Measurements from ENCODE around the gene SUSD6.

Gene SUSD6

DNA sequence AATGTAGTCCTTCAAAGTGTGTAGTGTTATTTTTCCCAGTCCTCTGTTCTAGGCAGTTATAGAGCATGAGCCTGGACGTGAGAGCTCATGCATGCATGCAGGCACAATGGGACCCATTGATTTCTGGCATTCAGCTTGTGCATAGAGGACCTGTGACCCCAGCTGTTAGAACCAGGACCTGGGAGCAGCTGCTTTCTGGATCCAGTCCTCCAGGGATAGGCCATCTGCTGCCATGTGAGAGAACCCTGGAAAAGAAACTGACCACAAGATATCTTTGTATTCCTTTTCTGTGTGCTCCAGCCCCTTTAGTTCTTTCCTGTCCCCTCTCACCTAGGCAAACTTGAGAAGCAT is 76.9 kb downstream of the SUSD6 start:
- Histone ChIP-seq H3K27ac (ENCODE audit: low read length) (no peak overlapping the region), H3K4me1 (ENCODE audit: control insufficient read depth in 1 of 2, insufficient read depth in 2 of 2, low read length in 2 of 2) (peaks cover 32 to 50% of the 10 kb centered on the region in 2 donors), H3K27me3 (ENCODE audit: low read depth, low read length) (no peaks in the 10 kb centered on the region), H3K9me3 (ENCODE audit: control insufficient read depth in 1 of 2, low read length in 2 of 2) (no peaks in the 10 kb centered on the region), H3K4me3 (ENCODE audit: low read depth in 1 of 2, low read length in 2 of 2) (no peak overlapping the region), H3K36me3 (ENCODE audit: control insufficient read depth in 1 of 2, insufficient read depth in 2 of 2, low read length in 2 of 2) (peaks cover 3 to 4% of the 10 kb centered on the region in 2 donors)

DNA sequence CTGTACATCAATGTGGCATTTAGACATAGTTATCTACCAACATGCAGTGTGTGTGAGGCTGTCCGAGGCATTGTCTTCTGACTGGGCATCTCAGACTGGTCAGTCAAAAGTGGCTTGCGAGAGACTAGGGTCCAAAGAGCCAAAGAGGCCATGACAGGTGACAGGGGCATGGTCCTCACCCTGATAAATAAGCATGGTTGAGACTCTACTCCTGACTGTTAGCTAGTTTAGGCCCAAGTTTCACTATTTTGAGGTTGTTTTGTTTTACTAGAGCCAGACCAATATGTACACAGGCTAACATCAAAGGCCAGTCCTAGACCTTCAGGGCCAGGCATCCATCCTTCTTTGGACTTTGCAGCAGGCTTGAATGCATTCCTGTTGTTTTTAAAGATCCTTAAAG is 78.6 kb downstream of the SUSD6 start:
- Histone ChIP-seq H3K4me3 (ENCODE audit: low read depth in 1 of 2, low read length in 2 of 2) (no peak overlapping the region), H3K4me1 (ENCODE audit: control insufficient read depth in 1 of 2, insufficient read depth in 2 of 2, low read length in 2 of 2) (peaks cover 38 to 50% of the 10 kb centered on the region in 2 donors), H3K36me3 (ENCODE audit: control insufficient read depth in 1 of 2, insufficient read depth in 2 of 2, low read length in 2 of 2) (peaks cover 3 to 4% of the 10 kb centered on the region in 2 donors), H3K9me3 (ENCODE audit: control insufficient read depth in 1 of 2, low read length in 2 of 2) (no peaks in the 10 kb centered on the region), H3K27ac (ENCODE audit: low read length) (no peak overlapping the region), H3K27me3 (ENCODE audit: low read depth, low read length) (no peaks in the 10 kb centered on the region)

DNA sequence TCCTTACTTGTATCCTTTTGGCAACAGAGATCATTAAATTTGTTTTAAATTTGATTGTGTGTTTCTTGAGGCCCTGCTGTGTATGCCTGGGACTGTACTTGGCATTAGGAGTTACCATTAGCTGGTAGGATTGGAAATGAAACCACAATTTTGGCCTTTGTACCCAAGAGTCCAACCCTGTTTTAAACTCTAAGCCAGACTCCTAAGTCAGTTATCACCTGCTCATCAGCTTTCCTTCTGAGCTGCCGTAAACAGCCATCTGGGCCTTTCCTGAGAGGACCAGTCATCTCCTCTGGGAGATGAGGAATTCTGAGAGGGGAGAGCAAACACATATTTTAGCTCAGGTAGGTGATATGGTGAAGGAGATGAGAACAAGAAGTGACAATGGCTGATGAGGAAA is 81.2 kb downstream of the SUSD6 start:
- no peaks in the 10 kb centered on the region for H3K9me3 ChIP-seq (ENCODE audit: control insufficient read depth in 1 of 2, low read length in 2 of 2)
- no peak overlapping the region for H3K4me3 ChIP-seq (ENCODE audit: low read depth in 1 of 2, low read length in 2 of 2)
- H3K27me3 ChIP-seq (ENCODE audit: low read depth, low read length) = no peaks in the 10 kb centered on the region
- peaks cover 3 to 4% of the 10 kb centered on the region in 2 donors for H3K36me3 ChIP-seq (ENCODE audit: control insufficient read depth in 1 of 2, insufficient read depth in 2 of 2, low read length in 2 of 2)
- peak overlapping the region; percentile 50 for H3K27ac ChIP-seq (ENCODE audit: low read length)
- peaks cover 46 to 53% of the 10 kb centered on the region in 2 donors for H3K4me1 ChIP-seq (ENCODE audit: control insufficient read depth in 1 of 2, insufficient read depth in 2 of 2, low read length in 2 of 2)

DNA sequence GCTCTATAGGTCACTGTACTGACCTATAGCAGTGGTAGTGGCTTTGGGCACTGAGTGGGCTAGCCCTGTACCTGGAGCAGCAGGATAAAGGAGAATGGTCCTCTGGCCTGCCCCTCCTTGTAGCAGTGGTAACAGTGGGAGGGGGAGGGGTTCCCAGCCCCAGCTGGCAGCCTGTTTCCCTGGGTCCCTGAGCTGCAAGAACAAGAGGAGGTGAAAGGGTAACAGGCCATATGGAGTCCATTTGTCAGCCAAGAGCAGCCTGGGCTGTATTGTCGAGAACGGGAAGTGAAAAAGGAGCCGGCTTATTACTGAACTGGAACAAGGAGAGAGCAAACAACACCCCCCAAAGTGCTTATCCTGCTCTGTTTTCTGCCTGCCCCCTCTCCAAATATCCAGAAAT is 81.7 kb downstream of the SUSD6 start:
- Histone ChIP-seq H3K4me3 (ENCODE audit: low read depth in 1 of 2, low read length in 2 of 2) (no peak overlapping the region), H3K4me1 (ENCODE audit: control insufficient read depth in 1 of 2, insufficient read depth in 2 of 2, low read length in 2 of 2) (peaks cover 46 to 48% of the 10 kb centered on the region in 2 donors), H3K27ac (ENCODE audit: low read length) (peak overlapping the region; percentile 50), H3K27me3 (ENCODE audit: low read depth, low read length) (no peaks in the 10 kb centered on the region), H3K9me3 (ENCODE audit: control insufficient read depth in 1 of 2, low read length in 2 of 2) (no peaks in the 10 kb centered on the region), H3K36me3 (ENCODE audit: control insufficient read depth in 1 of 2, insufficient read depth in 2 of 2, low read length in 2 of 2) (peaks cover 3 to 4% of the 10 kb centered on the region in 2 donors)

DNA sequence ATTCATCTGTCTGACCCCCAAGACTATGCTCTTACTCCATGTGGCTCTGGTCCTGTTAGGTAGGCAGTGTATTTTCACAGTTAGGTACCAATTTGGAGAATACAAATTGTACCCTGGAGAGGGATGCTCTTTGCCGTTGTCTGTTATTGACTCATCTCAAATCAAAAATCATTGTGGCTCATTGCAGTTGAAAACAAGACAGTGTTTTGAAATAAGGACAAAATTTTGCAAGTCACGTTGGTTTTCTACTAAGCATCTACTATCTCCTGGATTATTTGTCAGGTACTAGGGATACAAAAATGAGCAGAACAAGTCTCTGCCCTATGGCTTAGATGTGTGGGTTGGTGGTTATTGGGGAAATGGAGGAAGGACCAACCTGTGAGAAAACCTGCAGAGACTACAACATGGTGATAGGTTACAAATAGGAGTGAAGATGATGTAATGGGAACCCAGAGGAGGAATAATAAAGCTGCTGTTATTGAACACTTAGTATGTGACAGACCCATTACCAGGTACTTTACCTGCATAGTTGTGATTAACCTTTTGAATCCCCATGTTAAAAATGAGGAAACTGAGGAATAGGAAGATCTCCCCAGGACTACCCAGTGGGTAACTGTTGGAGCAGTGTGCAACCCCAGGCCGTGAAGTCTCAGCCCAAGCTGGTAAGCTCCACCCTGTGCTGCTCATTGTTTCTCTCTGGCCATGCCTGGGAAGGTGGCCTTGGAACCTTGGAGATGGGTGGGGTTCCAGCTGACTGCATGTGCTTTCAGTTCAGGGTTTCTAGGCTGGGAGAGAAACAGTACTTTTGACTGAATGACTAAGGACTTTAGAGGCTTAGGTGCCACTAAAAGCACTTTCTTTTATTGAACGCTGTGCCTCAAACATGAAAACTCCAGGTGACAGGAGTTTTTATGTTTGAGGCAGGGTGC is 82.7 kb downstream of the SUSD6 start:
- Histone ChIP-seq H3K27ac (ENCODE audit: low read length) (peak overlapping the region; percentile 64), H3K9me3 (ENCODE audit: control insufficient read depth in 1 of 2, low read length in 2 of 2) (no peaks in the 10 kb centered on the region), H3K27me3 (ENCODE audit: low read depth, low read length) (no peaks in the 10 kb centered on the region), H3K4me3 (ENCODE audit: low read depth in 1 of 2, low read length in 2 of 2) (no peak overlapping the region), H3K4me1 (ENCODE audit: control insufficient read depth in 1 of 2, insufficient read depth in 2 of 2, low read length in 2 of 2) (peaks cover 43 to 46% of the 10 kb centered on the region in 2 donors), H3K36me3 (ENCODE audit: control insufficient read depth in 1 of 2, insufficient read depth in 2 of 2, low read length in 2 of 2) (peaks cover 3 to 4% of the 10 kb centered on the region in 2 donors)

DNA sequence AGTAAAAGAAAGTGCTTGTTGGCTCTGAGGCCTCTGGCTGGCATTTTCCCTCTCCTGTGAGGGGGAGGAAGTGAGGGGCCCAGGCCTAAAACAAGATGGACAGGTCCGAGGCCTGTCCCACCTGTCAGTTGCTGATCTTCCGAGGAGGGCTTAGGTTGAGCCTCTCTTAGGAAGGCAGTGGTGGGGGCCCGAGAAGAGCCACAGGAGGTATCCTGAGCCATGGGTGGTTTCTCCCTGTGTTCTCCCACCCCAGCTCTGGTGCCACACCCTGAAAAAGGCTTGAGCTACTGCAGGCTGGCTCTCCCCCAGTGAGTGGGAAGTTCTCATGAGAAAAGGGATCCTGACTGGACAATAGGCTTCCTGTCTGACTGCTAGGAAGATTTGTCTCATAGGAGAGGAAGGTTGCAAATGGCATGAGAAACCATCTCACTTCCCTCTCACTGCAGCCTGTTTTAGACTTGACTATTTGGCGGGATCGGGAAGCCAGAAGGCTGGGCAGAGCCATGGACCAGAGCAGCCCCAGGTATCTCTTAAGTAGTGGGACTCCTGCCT is 83.4 kb downstream of the SUSD6 start:
- Histone ChIP-seq H3K36me3 (ENCODE audit: control insufficient read depth in 1 of 2, insufficient read depth in 2 of 2, low read length in 2 of 2) (peaks cover 3 to 4% of the 10 kb centered on the region in 2 donors), H3K4me1 (ENCODE audit: control insufficient read depth in 1 of 2, insufficient read depth in 2 of 2, low read length in 2 of 2) (peaks cover 43 to 46% of the 10 kb centered on the region in 2 donors), H3K4me3 (ENCODE audit: low read depth in 1 of 2, low read length in 2 of 2) (no peak overlapping the region)

DNA sequence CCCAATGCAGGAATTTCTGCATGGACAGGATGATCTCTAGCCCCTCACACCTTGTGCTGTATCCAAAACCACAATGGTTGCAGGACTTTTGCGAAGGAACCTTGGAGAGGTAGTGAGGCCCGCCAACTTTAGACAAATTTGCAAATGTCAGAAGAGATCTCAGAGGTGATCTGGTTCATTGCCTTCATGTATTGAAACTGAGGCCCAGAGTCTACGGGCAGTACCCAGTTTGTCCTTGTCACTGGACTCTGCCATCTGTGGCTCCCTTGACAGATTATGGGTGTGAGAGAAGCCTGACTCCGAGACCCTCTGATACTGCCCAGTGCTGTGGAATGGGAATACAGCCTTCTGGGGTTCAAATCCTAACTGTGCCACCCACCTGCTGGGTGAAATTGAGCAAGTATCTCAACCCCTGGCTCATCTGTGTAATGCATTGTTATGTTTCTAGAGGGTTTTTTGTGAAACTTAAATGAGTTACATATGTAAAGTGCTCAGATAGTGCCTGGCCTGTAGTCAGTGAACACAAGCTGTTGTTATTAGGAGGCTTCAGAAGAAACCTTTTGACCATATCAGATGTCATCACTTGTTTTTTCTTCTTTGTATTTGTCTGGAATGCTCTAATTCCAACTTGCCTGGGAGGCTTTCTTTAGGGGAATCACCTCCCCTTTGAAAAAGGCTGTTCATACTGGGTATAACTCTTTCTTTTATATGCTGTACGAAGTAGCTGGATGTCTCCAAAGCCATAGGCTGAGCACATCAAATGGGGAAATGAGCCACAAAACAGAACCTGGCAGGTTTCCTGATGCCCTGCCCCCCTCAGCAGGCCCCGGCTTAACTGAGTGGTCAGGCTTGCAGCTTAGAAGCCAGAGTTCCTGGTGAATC is 84.2 kb downstream of the SUSD6 start:
- H3K27ac ChIP-seq (ENCODE audit: low read length) = peak overlapping the region; percentile 64
- no peaks in the 10 kb centered on the region for H3K27me3 ChIP-seq (ENCODE audit: low read depth, low read length)
- H3K36me3 ChIP-seq (ENCODE audit: control insufficient read depth in 1 of 2, insufficient read depth in 2 of 2, low read length in 2 of 2) = peaks cover 3% of the 10 kb centered on the region in 2 donors
- peaks cover 43 to 46% of the 10 kb centered on the region in 2 donors for H3K4me1 ChIP-seq (ENCODE audit: control insufficient read depth in 1 of 2, insufficient read depth in 2 of 2, low read length in 2 of 2)
- H3K9me3 ChIP-seq (ENCODE audit: control insufficient read depth in 1 of 2, low read length in 2 of 2) = no peaks in the 10 kb centered on the region
- H3K4me3 ChIP-seq (ENCODE audit: low read depth in 1 of 2, low read length in 2 of 2) = no peak overlapping the region

More for the DNA sequence above, 83.4 kb downstream of the SUSD6 start:
- H3K9me3 ChIP-seq (ENCODE audit: control insufficient read depth in 1 of 2, low read length in 2 of 2) = no peaks in the 10 kb centered on the region
- peak overlapping the region; percentile 64 for H3K27ac ChIP-seq (ENCODE audit: low read length)
- H3K27me3 ChIP-seq (ENCODE audit: low read depth, low read length) = no peaks in the 10 kb centered on the region

DNA sequence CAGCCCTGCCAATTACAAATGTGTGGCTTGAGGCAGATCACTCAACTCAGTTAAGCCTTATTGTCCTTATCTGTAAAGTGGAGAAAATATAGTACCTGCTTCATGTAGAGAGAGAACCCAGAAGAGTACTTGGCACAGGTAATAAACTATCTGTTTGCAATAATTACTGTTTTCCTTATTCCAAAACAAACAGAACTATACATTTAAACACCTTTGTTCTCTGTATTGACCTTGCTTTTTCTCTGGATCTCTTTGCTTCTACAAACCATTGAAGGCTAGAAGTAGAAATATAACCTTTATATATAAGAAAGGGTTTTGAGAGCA is 84.8 kb downstream of the SUSD6 start:
- H3K4me3 ChIP-seq (ENCODE audit: low read depth in 1 of 2, low read length in 2 of 2) = no peak overlapping the region
- H3K27me3 ChIP-seq (ENCODE audit: low read depth, low read length) = no peaks in the 10 kb centered on the region
- peak overlapping the region; percentile 64 for H3K27ac ChIP-seq (ENCODE audit: low read length)
- no peaks in the 10 kb centered on the region for H3K9me3 ChIP-seq (ENCODE audit: control insufficient read depth in 1 of 2, low read length in 2 of 2)
- peaks cover 0 to 3% of the 10 kb centered on the region in 2 donors for H3K36me3 ChIP-seq (ENCODE audit: control insufficient read depth in 1 of 2, insufficient read depth in 2 of 2, low read length in 2 of 2)
- H3K4me1 ChIP-seq (ENCODE audit: control insufficient read depth in 1 of 2, insufficient read depth in 2 of 2, low read length in 2 of 2) = peaks cover 44 to 46% of the 10 kb centered on the region in 2 donors

DNA sequence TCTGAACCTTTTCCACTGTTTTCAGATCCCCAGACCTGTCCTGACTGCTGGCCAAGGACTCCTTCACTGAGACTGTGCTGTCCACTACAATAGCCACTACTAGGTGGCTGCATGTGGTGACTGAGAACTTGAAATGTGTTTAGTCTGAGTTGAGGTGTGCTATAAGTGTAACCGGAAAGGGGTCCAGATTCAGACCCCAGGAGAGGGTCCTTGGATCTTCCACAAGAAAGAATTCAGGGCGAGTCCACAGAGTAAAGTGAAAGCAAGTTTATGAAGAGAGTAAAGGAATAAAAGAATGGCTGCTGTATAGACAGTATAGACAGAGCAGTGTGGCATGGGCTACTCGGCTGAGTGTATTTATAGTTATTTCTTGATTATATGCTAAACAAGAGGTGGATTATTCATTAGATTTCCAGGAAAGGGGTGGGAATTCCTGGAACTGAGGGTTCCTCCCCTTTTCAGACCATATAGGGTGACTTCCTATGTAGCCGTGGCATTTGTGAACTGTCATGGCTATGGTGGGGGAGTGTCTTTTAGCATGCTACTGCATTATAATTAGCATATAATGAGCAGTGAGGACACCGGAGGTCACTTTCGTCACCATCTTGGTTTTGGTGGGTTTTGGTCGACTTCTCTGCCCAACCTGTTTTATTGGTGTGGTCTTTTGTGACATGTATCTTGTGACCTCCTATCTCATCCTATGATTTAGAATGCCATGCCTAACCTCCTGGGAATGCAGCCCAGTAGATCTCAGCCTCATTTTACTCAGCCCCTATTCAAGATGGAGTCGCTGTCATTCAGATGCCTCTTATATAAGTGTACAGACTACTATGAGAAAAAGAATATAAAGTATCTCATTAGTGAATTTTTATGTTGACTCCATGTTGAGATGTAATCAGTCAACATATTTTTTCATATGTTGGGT is 85.5 kb downstream of the SUSD6 start:
- H3K9me3 ChIP-seq (ENCODE audit: control insufficient read depth in 1 of 2, low read length in 2 of 2) = no peaks in the 10 kb centered on the region
- peaks cover 49 to 51% of the 10 kb centered on the region in 2 donors for H3K4me1 ChIP-seq (ENCODE audit: control insufficient read depth in 1 of 2, insufficient read depth in 2 of 2, low read length in 2 of 2)
- H3K27ac ChIP-seq (ENCODE audit: low read length) = peak overlapping the region; percentile 64
- no peaks in the 10 kb centered on the region for H3K36me3 ChIP-seq (ENCODE audit: control insufficient read depth in 1 of 2, insufficient read depth in 2 of 2, low read length in 2 of 2)
- no peaks in the 10 kb centered on the region for H3K27me3 ChIP-seq (ENCODE audit: low read depth, low read length)
- H3K4me3 ChIP-seq (ENCODE audit: low read depth in 1 of 2, low read length in 2 of 2) = no peak overlapping the region

DNA sequence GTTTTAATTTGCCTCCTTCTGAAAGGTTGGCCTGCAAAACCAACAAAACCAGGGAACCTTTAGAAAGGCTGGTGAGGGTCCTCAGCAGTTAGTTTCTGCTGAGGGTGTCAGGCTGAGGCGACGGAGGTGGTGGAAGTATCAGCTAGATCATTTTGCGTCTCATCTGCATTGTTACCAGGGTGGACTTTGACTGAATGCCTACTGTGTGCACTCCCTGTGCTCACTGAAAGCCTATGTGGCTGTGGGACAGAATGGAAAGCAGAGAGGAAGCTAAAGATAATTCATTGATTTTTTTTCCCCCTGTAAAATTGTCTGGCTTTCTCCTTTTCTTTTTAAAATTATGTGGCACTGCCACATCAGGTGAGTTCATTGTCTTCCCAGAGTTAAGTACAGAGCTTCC is 87.2 kb downstream of the SUSD6 start:
- Histone ChIP-seq H3K36me3 (ENCODE audit: control insufficient read depth in 1 of 2, insufficient read depth in 2 of 2, low read length in 2 of 2) (no peaks in the 10 kb centered on the region), H3K9me3 (ENCODE audit: control insufficient read depth in 1 of 2, low read length in 2 of 2) (no peaks in the 10 kb centered on the region), H3K27ac (ENCODE audit: low read length) (no peak overlapping the region), H3K4me3 (ENCODE audit: low read depth in 1 of 2, low read length in 2 of 2) (no peak overlapping the region), H3K27me3 (ENCODE audit: low read depth, low read length) (no peaks in the 10 kb centered on the region), H3K4me1 (ENCODE audit: control insufficient read depth in 1 of 2, insufficient read depth in 2 of 2, low read length in 2 of 2) (peaks cover 45 to 53% of the 10 kb centered on the region in 2 donors)

All from muscle layer of duodenum (tissue), 2 donors.